Measurements from ENCODE around the gene GDPD5. TPM values are rescaled to one million over a fixed set of nuclear protein-coding genes. Genes with fewer than 3 reads are reported as not detected.

Gene GDPD5
- total RNA-seq, 1 experiment from 2014 or later: 28.6 TPM

- peaks cover 10% of the 10 kb centered on the region for H3K36me3 ChIP-seq (ENCODE audit: control insufficient read depth, insufficient read depth, low read length)
- H3K4me1 Mint-ChIP-seq (ENCODE audit: low read depth, unreplicated experiment): peaks cover 35% of the 10 kb centered on the region
- no peak for DNase-seq
- TF ChIP-seq CTCF (IDR thresholded peaks at IDR 0.05; ENCODE audit: insufficient read depth in 1 of 2, low read depth in 1 of 2, low read length in 1 of 2, severe bottlenecking in 1 of 2, unreplicated experiment in 1 of 2): no peak
- no peaks in the 10 kb centered on the region for H3K9me3 Mint-ChIP-seq (ENCODE audit: unreplicated experiment)
- peaks cover 38% of the 10 kb centered on the region for H3K4me1 ChIP-seq
- no peak overlapping the region for H3K4me3 Mint-ChIP-seq (ENCODE audit: unreplicated experiment)
- BruUV-seq (replicated peaks): no TSS peak
- H3K9me3 ChIP-seq: no peaks in the 10 kb centered on the region
- peaks cover 69% of the 10 kb centered on the region for H3K36me3 Mint-ChIP-seq (ENCODE audit: insufficient read depth, unreplicated experiment)
- H3K27me3 Mint-ChIP-seq (ENCODE audit: insufficient read depth, unreplicated experiment): no peaks in the 10 kb centered on the region
- ChIA-PET CTCF (no interaction called here), POLR2A (no interaction called here)
- no peak overlapping the region for H3K27ac Mint-ChIP-seq (ENCODE audit: unreplicated experiment)
- no peak overlapping the region for H3K4me3 ChIP-seq (ENCODE audit: low read depth, low read length)
- no peaks in the 10 kb centered on the region for H3K27me3 ChIP-seq (replicated peaks; ENCODE audit: control insufficient read depth, insufficient read depth, low read length)
- intact Hi-C loops (cut with micrococcal nuclease; ENCODE audit: unreplicated experiment): no loop called here
These were observed 98.6 kb downstream of the GDPD5 start for GRCh38 chr11:75427181-75427580.

GRCh38 chr11:75426720-75427086 is 99.0 kb downstream of the GDPD5 start:
- no peaks in the 10 kb centered on the region for H3K27me3 Mint-ChIP-seq (ENCODE audit: insufficient read depth, unreplicated experiment)
- Histone ChIP-seq H3K4me1 (peaks cover 42% of the 10 kb centered on the region), H3K27me3 (replicated peaks; ENCODE audit: control insufficient read depth, insufficient read depth, low read length) (no peaks in the 10 kb centered on the region), H3K9me3 (no peaks in the 10 kb centered on the region), H3K36me3 (ENCODE audit: control insufficient read depth, insufficient read depth, low read length) (peaks cover 10% of the 10 kb centered on the region), H3K4me3 (ENCODE audit: low read depth, low read length) (no peak overlapping the region)
- H3K4me1 Mint-ChIP-seq (ENCODE audit: low read depth, unreplicated experiment): peaks cover 39% of the 10 kb centered on the region
- H3K36me3 Mint-ChIP-seq (ENCODE audit: insufficient read depth, unreplicated experiment): peaks cover 74% of the 10 kb centered on the region
- peak overlapping the region; percentile 54 for H3K27ac Mint-ChIP-seq (ENCODE audit: unreplicated experiment)
- no peak for TF ChIP-seq CTCF (IDR thresholded peaks at IDR 0.05; ENCODE audit: insufficient read depth in 1 of 2, low read depth in 1 of 2, low read length in 1 of 2, severe bottlenecking in 1 of 2, unreplicated experiment in 1 of 2)
- ChIA-PET POLR2A (no interaction called here), CTCF (interaction anchor here (1.6 kb wide), 1 partner anchor 19 kb away, joined by 10 read pairs; no protein-coding TSS in a partner anchor)
- BruUV-seq (replicated peaks): no TSS peak
- H3K9me3 Mint-ChIP-seq (ENCODE audit: unreplicated experiment): no peaks in the 10 kb centered on the region
- no peak for DNase-seq
- no peak overlapping the region for H3K4me3 Mint-ChIP-seq (ENCODE audit: unreplicated experiment)
- intact Hi-C loops (cut with micrococcal nuclease; ENCODE audit: unreplicated experiment): no loop called here

- Histone ChIP-seq H3K9me3 (no peaks in the 10 kb centered on the region), H3K27me3 (replicated peaks; ENCODE audit: control insufficient read depth, insufficient read depth, low read length) (no peaks in the 10 kb centered on the region), H3K4me1 (peaks cover 50% of the 10 kb centered on the region), H3K36me3 (ENCODE audit: control insufficient read depth, insufficient read depth, low read length) (peaks cover 10% of the 10 kb centered on the region), H3K4me3 (ENCODE audit: low read depth, low read length) (no peak overlapping the region)
- POLR2A ChIA-PET: interaction anchor here (0.6 to 1.1 kb wide), 5 partner anchors 18 to 495 kb away, joined by 3 to 8 read pairs (median 5); no protein-coding TSS in a partner anchor
- intact Hi-C loops (cut with micrococcal nuclease; ENCODE audit: unreplicated experiment): loop anchor here (1.0 kb wide), 1 partner anchor 17 kb away; no protein-coding TSS in a partner anchor
- no peaks in the 10 kb centered on the region for H3K9me3 Mint-ChIP-seq (ENCODE audit: unreplicated experiment)
- peaks cover 52% of the 10 kb centered on the region for H3K4me1 Mint-ChIP-seq (ENCODE audit: low read depth, unreplicated experiment)
- H3K4me3 Mint-ChIP-seq (ENCODE audit: unreplicated experiment): no peak overlapping the region
- DNase-seq: peak in 1 of 2 experiments; percentile 74
- CTCF ChIA-PET: interaction anchor here (0.5 to 1.6 kb wide), 7 partner anchors 18 to 120 kb away, joined by 3 to 11 read pairs (median 4); no protein-coding TSS in a partner anchor
- peak; percentile 42 to 62 for TF ChIP-seq CTCF (IDR thresholded peaks at IDR 0.05; ENCODE audit: insufficient read depth in 1 of 2, low read depth in 1 of 2, low read length in 1 of 2, severe bottlenecking in 1 of 2, unreplicated experiment in 1 of 2)
- no peak overlapping the region for H3K27ac Mint-ChIP-seq (ENCODE audit: unreplicated experiment)
- no peaks in the 10 kb centered on the region for H3K27me3 Mint-ChIP-seq (ENCODE audit: insufficient read depth, unreplicated experiment)
- H3K36me3 Mint-ChIP-seq (ENCODE audit: insufficient read depth, unreplicated experiment): peaks cover 77% of the 10 kb centered on the region
- no TSS peak for BruUV-seq (replicated peaks)
These were observed 100.3 kb downstream of the GDPD5 start for GRCh38 chr11:75425422-75425821.

All from Caco-2 (cell line).